Measurements from ENCODE around the gene COL4A1.

COL4A1 gene

GRCh38 chr13:110125157-110125556 is 181.8 kb downstream of the COL4A1 start:
- TF ChIP-seq GABPA (IDR thresholded peaks at IDR 0.05; ENCODE audit: low read depth) (no peak), SPI1 (IDR thresholded peaks at IDR 0.05; ENCODE audit: borderline replicate concordance, low read depth) (no peak)
- DNase-seq (ENCODE audit: low read depth in 1 of 2, low spot score in 1 of 2): no peak
- Histone ChIP-seq H3K4me3 (replicated peaks; ENCODE audit: insufficient read depth, low read length) (no peak overlapping the region), H3K27ac (replicated peaks) (no peak overlapping the region), H3K27me3 (ENCODE audit: insufficient read depth, poor library complexity, severe bottlenecking) (peaks cover 9% of the 10 kb centered on the region)

GRCh38 chr13:110124201-110124940 is 182.6 kb downstream of the COL4A1 start:
- TF ChIP-seq REST (IDR thresholded peaks at IDR 0.05; ENCODE audit: insufficient replicate concordance, low read depth) (no peak), GABPA (IDR thresholded peaks at IDR 0.05; ENCODE audit: low read depth) (no peak), CTCF (IDR thresholded peaks at IDR 0.05; ENCODE audit: insufficient read depth, low read length) (no peak), POLR2AphosphoS5 (IDR thresholded peaks at IDR 0.05; ENCODE audit: low read depth) (no peak), SPI1 (IDR thresholded peaks at IDR 0.05; ENCODE audit: borderline replicate concordance, low read depth) (no peak)
- no peak overlapping the region for H3K27ac ChIP-seq (replicated peaks)
- H3K4me3 ChIP-seq (replicated peaks; ENCODE audit: insufficient read depth, low read length): no peak overlapping the region
- H3K27me3 ChIP-seq (ENCODE audit: insufficient read depth, poor library complexity, severe bottlenecking): peaks cover 10% of the 10 kb centered on the region
- DNase-seq (ENCODE audit: low read depth in 1 of 2, low spot score in 1 of 2): no peak

GRCh38 chr13:110123041-110123809 is 183.7 kb downstream of the COL4A1 start:
- peaks cover 10% of the 10 kb centered on the region for H3K27me3 ChIP-seq (ENCODE audit: insufficient read depth, poor library complexity, severe bottlenecking)
- no peak overlapping the region for H3K27ac ChIP-seq (replicated peaks)
- TF ChIP-seq REST (IDR thresholded peaks at IDR 0.05; ENCODE audit: insufficient replicate concordance, low read depth) (no peak), GABPA (IDR thresholded peaks at IDR 0.05; ENCODE audit: low read depth) (no peak), CTCF (IDR thresholded peaks at IDR 0.05; ENCODE audit: insufficient read depth, low read length) (no peak), SPI1 (IDR thresholded peaks at IDR 0.05; ENCODE audit: borderline replicate concordance, low read depth) (no peak), POLR2AphosphoS5 (IDR thresholded peaks at IDR 0.05; ENCODE audit: low read depth) (no peak)
- H3K4me3 ChIP-seq (replicated peaks; ENCODE audit: insufficient read depth, low read length): no peak overlapping the region
- DNase-seq (ENCODE audit: low read depth in 1 of 2, low spot score in 1 of 2): no peak

- TF ChIP-seq GABPA (IDR thresholded peaks at IDR 0.05; ENCODE audit: low read depth): no peak
- TF ChIP-seq CTCF (IDR thresholded peaks at IDR 0.05; ENCODE audit: insufficient read depth, low read length): no peak
- no peak for TF ChIP-seq SPI1 (IDR thresholded peaks at IDR 0.05; ENCODE audit: borderline replicate concordance, low read depth)
- H3K27me3 ChIP-seq (ENCODE audit: insufficient read depth, poor library complexity, severe bottlenecking): peaks cover 10% of the 10 kb centered on the region
Measured at GRCh38 chr13:110121422-110122083, 185.4 kb downstream of the COL4A1 start.

More at GRCh38 chr13:110121422-110122083, 185.4 kb downstream of the COL4A1 start:
- no peak for DNase-seq (ENCODE audit: low read depth in 1 of 2, low spot score in 1 of 2)
- no peak overlapping the region for H3K27ac ChIP-seq (replicated peaks)
- no peak overlapping the region for H3K4me3 ChIP-seq (replicated peaks; ENCODE audit: insufficient read depth, low read length)
